PC-9 (cell line): Measurements from ENCODE around the gene PRIM2. TPM values are rescaled to one million over a fixed set of nuclear protein-coding genes. Genes with fewer than 3 reads are reported as not detected.

Experiments
- BruUV-seq: library from RNA; stranded (reverse); fragments of 400-500 nt; replicated peaks from 2 replicates; lab custom pipeline; 2021; lab: Mats Ljungman, UMichigan
- CTCF ChIA-PET: fragments of 300-600 bp; sonication (Branson Sonifier 250); formaldehyde crosslinking; loops from one replicate; lab custom pipeline; 2022; ENCODE audit warnings: antibody characterized with exemption; lab: Charles Lee
- POLR2A ChIA-PET: fragments of 300-600 bp; sonication (Branson Sonifier 250); formaldehyde crosslinking; loops from one replicate; lab custom pipeline; 2022; ENCODE audit warnings: antibody characterized with exemption; ENCODE audit not compliant: unreplicated experiment; lab: Charles Lee
- DNase-seq, 2 experiments: peaks; one replicate each; pipeline versions ENCODE4 v3.0.0 to v3.0.0-alpha.2; 2015 to 2022; ENCODE audit warnings: mixed read lengths in 1 of 2
- H2AFZ ChIP-seq: fragments of 200-600 bp; sonication (generic); 2 replicates; pipeline ENCODE4 v1.8.1; 2017; ENCODE audit warnings: antibody characterized with exemption
- H3F3A ChIP-seq: fragments of 200-600 bp; sonication (generic); 2 replicates; pipeline ENCODE4 v1.8.1; 2017; ENCODE audit warnings: antibody characterized with exemption, mild to moderate bottlenecking, low read depth; ENCODE audit not compliant: insufficient read depth
- H3K27ac ChIP-seq: fragments of 200-600 bp; sonication (generic); 2 replicates; pipeline ENCODE4 v1.6.1; 2016; ENCODE audit warnings: mixed run types
- H3K27me3 ChIP-seq: fragments of 200-600 bp; sonication (generic); 2 replicates; pipeline ENCODE4 v1.6.1; 2016; ENCODE audit warnings: low read depth, mixed run types; ENCODE audit not compliant: insufficient read depth
- H3K36me3 ChIP-seq: fragments of 200-600 bp; sonication (generic); 2 replicates; pipeline ENCODE4 v1.6.1; 2016; ENCODE audit warnings: low read depth, mixed run types
- H3K4me1 ChIP-seq: fragments of 200-600 bp; sonication (generic); replicated peaks from 2 replicates; pipeline ENCODE4 v1.6.1; 2016; ENCODE audit warnings: mixed run types; ENCODE audit not compliant: insufficient read depth
- H3K4me2 ChIP-seq: fragments of 200-600 bp; sonication (generic); 2 replicates; pipeline ENCODE4 v1.6.1; 2017; ENCODE audit warnings: mixed run types
- H3K4me3 ChIP-seq: fragments of 200-600 bp; sonication (generic); 2 replicates; pipeline ENCODE4 v1.6.1; 2016; ENCODE audit warnings: mixed run types
- H3K79me2 ChIP-seq: fragments of 200-600 bp; sonication (generic); 2 replicates; pipeline ENCODE4 v1.6.1; 2017; ENCODE audit warnings: low read depth, mixed run types
- H3K9me2 ChIP-seq: fragments of 200-600 bp; sonication (generic); 2 replicates; pipeline ENCODE4 v1.8.1; 2017; ENCODE audit warnings: mild to moderate bottlenecking; ENCODE audit not compliant: insufficient read depth
- H3K9me3 ChIP-seq: fragments of 200-600 bp; sonication (generic); 2 replicates; pipeline ENCODE4 v1.8.1; 2016; ENCODE audit warnings: low read depth; ENCODE audit not compliant: insufficient read depth
- H4K20me1 ChIP-seq: fragments of 200-600 bp; sonication (generic); 2 replicates; pipeline ENCODE4 v1.8.1; 2017; ENCODE audit not compliant: insufficient read depth
- EZH2 ChIP-seq: fragments of 200-600 bp; sonication (generic); IDR thresholded peaks from 2 replicates; pipeline ENCODE4 v1.8.0; 2017; ENCODE audit warnings: antibody characterized with exemption, low read depth
- intact Hi-C: fragments of 100-400 bp; cut with micrococcal nuclease; formaldehyde crosslinking; loops from one replicate; pipeline ENCODE4 v1.10.0; 2022; ENCODE audit not compliant: unreplicated experiment
- total RNA-seq: library from RNA; stranded (reverse); gene quantifications from 2 replicates; pipeline ENCODE4 v1.2.3, GENCODE V29; 2021
- TF ChIP-seq, protein P1 (sequence below): fragments of 200-600 bp; sonication (generic); conservative IDR thresholded peaks from 2 replicates; pipeline ENCODE4 v1.6.1; 2017; ENCODE audit warnings: mixed run types, antibody characterized with exemption, mild to moderate bottlenecking, moderate library complexity

PRIM2 gene
- total RNA-seq, 1 experiment from 2014 or later: 33.3 TPM

GRCh38 chr6:57324538-57324937 is 7.1 kb downstream of the PRIM2 start:
- H2AFZ ChIP-seq: no peak overlapping the region
- ChIA-PET CTCF (interaction anchor here (0.7 to 0.9 kb wide), 2 partner anchors 413 to 420 kb away, joined by 3 read pairs; no protein-coding TSS in a partner anchor), POLR2A (interaction anchor here (0.6 kb wide), 1 partner anchor 136 kb away, joined by 6 read pairs; no protein-coding TSS in a partner anchor)
- 0 out of 2 replicates have a peak, but pooled peaks cover 4% of the 10 kb centered on the region for H3K79me2 ChIP-seq
- H3K4me2 ChIP-seq: no peak overlapping the region
- H3K27me3 ChIP-seq: no peaks in the 10 kb centered on the region
- no peaks in the 10 kb centered on the region for H3K9me2 ChIP-seq
- intact Hi-C loops: no loop called here
- no peaks in the 10 kb centered on the region for H3K4me1 ChIP-seq
- H4K20me1 ChIP-seq: no peaks in the 10 kb centered on the region; the same call in 1 of the 2 replicates
- no TSS peak for BruUV-seq
- TF ChIP-seq, protein P1, sequence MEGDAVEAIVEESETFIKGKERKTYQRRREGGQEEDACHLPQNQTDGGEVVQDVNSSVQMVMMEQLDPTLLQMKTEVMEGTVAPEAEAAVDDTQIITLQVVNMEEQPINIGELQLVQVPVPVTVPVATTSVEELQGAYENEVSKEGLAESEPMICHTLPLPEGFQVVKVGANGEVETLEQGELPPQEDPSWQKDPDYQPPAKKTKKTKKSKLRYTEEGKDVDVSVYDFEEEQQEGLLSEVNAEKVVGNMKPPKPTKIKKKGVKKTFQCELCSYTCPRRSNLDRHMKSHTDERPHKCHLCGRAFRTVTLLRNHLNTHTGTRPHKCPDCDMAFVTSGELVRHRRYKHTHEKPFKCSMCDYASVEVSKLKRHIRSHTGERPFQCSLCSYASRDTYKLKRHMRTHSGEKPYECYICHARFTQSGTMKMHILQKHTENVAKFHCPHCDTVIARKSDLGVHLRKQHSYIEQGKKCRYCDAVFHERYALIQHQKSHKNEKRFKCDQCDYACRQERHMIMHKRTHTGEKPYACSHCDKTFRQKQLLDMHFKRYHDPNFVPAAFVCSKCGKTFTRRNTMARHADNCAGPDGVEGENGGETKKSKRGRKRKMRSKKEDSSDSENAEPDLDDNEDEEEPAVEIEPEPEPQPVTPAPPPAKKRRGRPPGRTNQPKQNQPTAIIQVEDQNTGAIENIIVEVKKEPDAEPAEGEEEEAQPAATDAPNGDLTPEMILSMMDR: peak; percentile 75
- TF ChIP-seq EZH2: no peak
- H3K9me3 ChIP-seq: peaks cover 10% of the 10 kb centered on the region
- H3K36me3 ChIP-seq: peaks cover 45% of the 10 kb centered on the region
- no peak overlapping the region for H3K4me3 ChIP-seq
- no peak for DNase-seq
- no peak overlapping the region for H3K27ac ChIP-seq
- 0 out of 2 replicates have a peak, but pooled peaks cover 11% of the 10 kb centered on the region for H3F3A ChIP-seq

- H3K9me2 ChIP-seq: no peaks in the 10 kb centered on the region
- ChIA-PET CTCF (no interaction called here), POLR2A (no interaction called here)
- no TSS peak for BruUV-seq
- no peaks in the 10 kb centered on the region for H3K4me1 ChIP-seq
- no peak overlapping the region for H3K27ac ChIP-seq
- H3K4me2 ChIP-seq: no peak overlapping the region
- 0 out of 2 replicates have a peak, but pooled peaks cover 11% of the 10 kb centered on the region for H3F3A ChIP-seq
- H3K79me2 ChIP-seq: no peaks in the 10 kb centered on the region
- H3K9me3 ChIP-seq: peaks cover 19% of the 10 kb centered on the region
- no peaks in the 10 kb centered on the region; the same call in 1 of the 2 replicates for H4K20me1 ChIP-seq
- H3K27me3 ChIP-seq: no peaks in the 10 kb centered on the region
- H3K36me3 ChIP-seq: peaks cover 66% of the 10 kb centered on the region
- no peak for TF ChIP-seq EZH2
- TF ChIP-seq, protein P1: no peak
- no peak overlapping the region for H3K4me3 ChIP-seq
- H2AFZ ChIP-seq: no peak overlapping the region
- no peak for DNase-seq
- intact Hi-C loops: no loop called here
These were observed 9.9 kb downstream of the PRIM2 start for GRCh38 chr6:57327311-57327710.

GRCh38 chr6:57328074-57328473 is 10.6 kb downstream of the PRIM2 start:
- no peaks in the 10 kb centered on the region for H3K27me3 ChIP-seq
- H3K36me3 ChIP-seq: peaks cover 69% of the 10 kb centered on the region
- ChIA-PET CTCF (no interaction called here), POLR2A (no interaction called here)
- BruUV-seq: no TSS peak
- H2AFZ ChIP-seq: no peak overlapping the region
- TF ChIP-seq, protein P1: no peak
- TF ChIP-seq EZH2: no peak
- H3K4me3 ChIP-seq: no peak overlapping the region
- no peaks in the 10 kb centered on the region for H3K79me2 ChIP-seq
- intact Hi-C loops: no loop called here
- H3F3A ChIP-seq: 0 out of 2 replicates have a peak, but pooled peaks cover 11% of the 10 kb centered on the region
- no peaks in the 10 kb centered on the region; the same call in 1 of the 2 replicates for H4K20me1 ChIP-seq
- no peaks in the 10 kb centered on the region for H3K4me1 ChIP-seq
- no peaks in the 10 kb centered on the region; the same call in 1 of the 2 replicates for H3K9me2 ChIP-seq
- peaks cover 20% of the 10 kb centered on the region for H3K9me3 ChIP-seq
- no peak overlapping the region for H3K27ac ChIP-seq
- no peak overlapping the region for H3K4me2 ChIP-seq
- DNase-seq: no peak
